Epithelial cell of esophagus (primary cell): ENCODE data around the gene HTT.
"Not testable (repeated sequence)": the region's sequence is repeated elsewhere in the genome, so short reads cannot be mapped to it uniquely, and the experiment has no call there.

Source experiments
- DNase-seq: peaks from one replicate; pipeline ENCODE4 v3.0.0; 2010; ENCODE audit warnings: low read depth
- H3K4me3 ChIP-seq: 2 replicates; pipeline ENCODE4 v1.5.1; 2011; ENCODE audit warnings: mild to moderate bottlenecking, low read length, control low read depth
- TF ChIP-seq, protein P1 (sequence below): IDR thresholded peaks from 2 replicates; pipeline ENCODE4 v1.5.1; 2011; ENCODE audit warnings: low read depth, mild to moderate bottlenecking, low read length, control low read depth, inconsistent platforms; ENCODE audit not compliant: insufficient read depth; ENCODE audit errors: missing control alignments

HTT gene

DNA sequence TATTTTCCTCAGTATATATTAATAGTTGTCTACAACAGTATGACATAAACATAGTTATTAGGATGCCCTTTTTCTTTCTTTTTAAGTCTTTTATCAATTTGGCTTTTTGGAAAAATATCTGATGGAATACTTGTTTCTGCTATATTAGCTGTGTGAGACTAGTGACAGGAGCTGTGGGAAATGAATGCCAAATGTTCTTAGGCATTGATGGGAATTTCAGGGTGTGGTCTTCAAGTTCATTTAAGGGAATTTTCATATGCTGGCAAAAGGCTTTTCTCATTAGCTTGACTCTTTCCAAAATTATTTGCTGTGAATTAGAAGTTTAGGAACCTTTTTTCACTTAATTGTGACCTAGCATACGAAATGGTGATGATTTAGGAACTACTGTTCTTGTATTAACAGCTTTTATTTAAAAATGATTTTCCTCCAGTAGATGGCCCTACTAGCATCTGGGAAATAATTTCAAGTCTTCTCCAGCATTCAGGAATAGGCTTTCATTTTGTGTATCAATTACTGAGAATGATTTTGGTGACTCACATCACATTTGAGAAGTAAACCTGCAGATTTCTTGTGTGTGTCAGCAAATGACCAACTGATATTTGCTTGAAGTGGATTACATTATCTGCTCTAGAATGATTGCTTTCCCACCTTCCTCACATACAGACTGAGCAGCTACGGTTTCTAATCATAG is 70.9 kb downstream of the HTT start:
- H3K4me3 ChIP-seq = no peak overlapping the region
- DNase-seq = no peak
- TF ChIP-seq, protein P1, sequence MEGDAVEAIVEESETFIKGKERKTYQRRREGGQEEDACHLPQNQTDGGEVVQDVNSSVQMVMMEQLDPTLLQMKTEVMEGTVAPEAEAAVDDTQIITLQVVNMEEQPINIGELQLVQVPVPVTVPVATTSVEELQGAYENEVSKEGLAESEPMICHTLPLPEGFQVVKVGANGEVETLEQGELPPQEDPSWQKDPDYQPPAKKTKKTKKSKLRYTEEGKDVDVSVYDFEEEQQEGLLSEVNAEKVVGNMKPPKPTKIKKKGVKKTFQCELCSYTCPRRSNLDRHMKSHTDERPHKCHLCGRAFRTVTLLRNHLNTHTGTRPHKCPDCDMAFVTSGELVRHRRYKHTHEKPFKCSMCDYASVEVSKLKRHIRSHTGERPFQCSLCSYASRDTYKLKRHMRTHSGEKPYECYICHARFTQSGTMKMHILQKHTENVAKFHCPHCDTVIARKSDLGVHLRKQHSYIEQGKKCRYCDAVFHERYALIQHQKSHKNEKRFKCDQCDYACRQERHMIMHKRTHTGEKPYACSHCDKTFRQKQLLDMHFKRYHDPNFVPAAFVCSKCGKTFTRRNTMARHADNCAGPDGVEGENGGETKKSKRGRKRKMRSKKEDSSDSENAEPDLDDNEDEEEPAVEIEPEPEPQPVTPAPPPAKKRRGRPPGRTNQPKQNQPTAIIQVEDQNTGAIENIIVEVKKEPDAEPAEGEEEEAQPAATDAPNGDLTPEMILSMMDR = no peak

DNA sequence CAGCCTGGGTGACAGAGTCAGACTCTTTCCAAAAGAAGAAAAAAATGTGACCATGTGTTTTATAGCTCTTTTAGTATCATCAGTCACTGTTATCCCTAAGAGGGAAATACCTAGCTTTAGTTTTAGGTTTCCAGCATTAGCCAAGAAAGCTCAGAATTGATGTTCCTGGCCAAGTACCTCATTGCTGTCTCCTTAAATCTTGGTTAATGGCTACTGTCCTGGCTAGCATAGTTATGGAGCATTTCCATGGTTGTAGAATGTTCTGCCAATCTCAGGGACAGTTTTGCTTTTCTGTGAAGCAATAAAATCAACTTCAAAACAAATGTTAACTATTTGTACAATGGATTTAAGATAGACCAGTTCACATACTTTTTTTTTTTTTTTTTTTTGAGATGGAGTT is 74.4 kb downstream of the HTT start:
- TF ChIP-seq, protein P1 = no peak
- H3K4me3 ChIP-seq = no peak overlapping the region
- DNase-seq = no peak

DNA sequence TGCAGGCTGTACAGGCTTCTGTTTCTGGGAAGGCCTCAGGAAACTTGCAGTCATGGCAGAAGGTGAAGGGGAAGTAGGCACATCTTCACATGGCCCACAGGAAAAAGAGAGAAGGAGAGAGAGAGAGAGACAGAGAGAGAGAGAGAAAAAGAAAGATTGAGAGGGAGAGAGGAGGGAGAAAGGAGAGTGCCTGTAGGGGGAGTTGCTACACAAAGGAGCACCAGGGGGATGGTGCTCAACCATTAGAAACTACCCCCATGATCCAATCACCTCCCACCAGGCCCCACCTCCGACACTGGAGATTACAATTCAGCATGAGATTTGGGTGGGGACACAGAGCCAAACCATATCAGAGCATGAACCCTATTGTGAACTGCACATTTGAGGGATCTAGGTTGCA is 76.8 kb downstream of the HTT start:
- not testable (repeated sequence) for DNase-seq, H3K4me3 ChIP-seq

DNA sequence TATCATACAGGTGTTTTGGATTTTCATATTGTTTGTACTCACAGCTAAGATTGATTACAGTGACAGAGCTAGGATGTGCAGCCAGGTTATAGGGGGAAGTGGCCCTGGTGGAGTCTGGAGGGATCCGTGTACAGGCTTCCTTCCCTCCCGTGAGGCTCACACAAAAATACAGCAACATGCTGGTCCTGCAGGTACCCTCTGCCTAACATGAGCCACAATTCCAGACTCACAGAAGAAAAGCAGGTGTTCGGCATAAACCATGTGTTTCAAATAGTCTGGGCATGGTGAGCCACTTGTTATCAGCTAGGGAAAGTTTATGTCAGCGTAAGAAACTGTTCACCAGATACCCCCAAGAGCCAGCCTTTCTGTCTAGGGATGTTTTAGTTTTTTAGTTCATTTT is 82.9 kb downstream of the HTT start:
- H3K4me3 ChIP-seq = no peak overlapping the region
- DNase-seq = no peak
- TF ChIP-seq, protein P1 = no peak

GRCh38 chr4:3158841-3159240 is 84.4 kb downstream of the HTT start:
- no peak overlapping the region for H3K4me3 ChIP-seq
- TF ChIP-seq, protein P1 = no peak

GRCh38 chr4:3160438-3160837 is 86.0 kb downstream of the HTT start:
- TF ChIP-seq, protein P1 = no peak

More at GRCh38 chr4:3158841-3159240, 84.4 kb downstream of the HTT start:
- no peak for DNase-seq

DNA sequence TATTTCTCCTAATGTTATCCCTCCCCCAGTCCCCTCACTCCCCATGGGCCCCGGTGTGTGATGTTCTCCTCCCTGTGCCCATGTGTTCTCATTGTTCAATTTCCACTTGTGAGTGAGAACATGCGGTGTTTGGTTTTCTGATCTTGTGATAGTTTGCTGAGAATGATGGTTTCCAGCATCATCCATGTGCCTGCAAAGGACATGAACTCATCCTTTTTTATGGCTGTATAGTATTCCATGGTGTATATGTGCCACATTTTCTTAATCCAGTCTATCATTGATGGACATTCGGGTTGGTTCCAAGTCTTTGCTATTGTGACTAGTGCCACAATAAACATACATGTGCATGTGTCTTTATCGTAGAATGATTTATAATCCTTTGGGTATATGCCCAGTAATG is 86.6 kb downstream of the HTT start:
- DNase-seq = not testable (repeated sequence)

More at GRCh38 chr4:3160438-3160837, 86.0 kb downstream of the HTT start:
- no peak for DNase-seq
- H3K4me3 ChIP-seq = no peak overlapping the region

GRCh38 chr4:3166434-3166833 is 92.0 kb downstream of the HTT start:
- DNase-seq, H3K4me3 ChIP-seq: not testable (repeated sequence)

More for the DNA sequence above, 86.6 kb downstream of the HTT start:
- not testable (repeated sequence) for H3K4me3 ChIP-seq

GRCh38 chr4:3168029-3168428 is 93.5 kb downstream of the HTT start:
- H3K4me3 ChIP-seq = no peak overlapping the region
- peak; percentile 43 for DNase-seq
- TF ChIP-seq, protein P1 = no peak
